ENCODE measurements around the gene SHLD1.
"Not testable (repeated sequence)": the region's sequence is repeated elsewhere in the genome, so short reads cannot be mapped to it uniquely, and the experiment has no call there.

SHLD1 gene

DNA sequence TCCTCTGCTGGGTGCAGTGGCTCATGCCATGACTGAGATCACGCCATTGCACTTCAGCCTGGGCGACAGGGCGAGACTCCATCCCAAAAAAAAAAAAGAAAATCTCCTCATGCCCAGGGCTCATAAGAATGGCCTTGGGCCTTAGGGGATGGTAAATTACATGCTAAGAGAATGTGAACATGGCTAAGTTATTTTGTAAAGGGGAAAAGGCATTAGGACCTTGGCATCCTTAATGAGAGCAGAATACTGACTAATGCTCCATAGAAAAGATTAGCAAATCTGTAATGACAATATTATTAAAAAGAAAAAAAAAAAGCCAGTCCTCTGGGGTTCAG, 12.6 kb upstream of the SHLD1 start:
- no peak for DNase-seq

DNA sequence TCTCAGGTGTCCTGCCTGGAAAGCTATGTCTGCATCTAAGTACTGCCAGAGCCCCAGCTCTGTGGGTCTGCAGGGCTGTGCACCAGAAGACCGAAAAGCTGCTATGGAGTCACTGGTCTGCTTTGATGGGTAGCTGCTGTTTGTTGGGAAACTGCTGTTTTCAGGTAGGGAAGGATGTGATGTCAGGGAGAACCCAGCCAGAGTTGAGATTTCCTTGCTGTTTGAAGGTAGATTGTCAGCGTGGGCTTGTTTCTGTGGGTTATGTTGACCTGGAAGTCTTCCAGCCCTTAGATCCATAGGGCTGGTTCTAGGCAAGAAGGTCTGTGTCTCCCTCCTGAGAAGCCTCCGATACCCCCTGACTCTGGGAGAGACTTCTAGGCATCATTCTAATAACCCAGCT, 12.2 kb upstream of the SHLD1 start:
- DNase-seq, result no peak

DNA sequence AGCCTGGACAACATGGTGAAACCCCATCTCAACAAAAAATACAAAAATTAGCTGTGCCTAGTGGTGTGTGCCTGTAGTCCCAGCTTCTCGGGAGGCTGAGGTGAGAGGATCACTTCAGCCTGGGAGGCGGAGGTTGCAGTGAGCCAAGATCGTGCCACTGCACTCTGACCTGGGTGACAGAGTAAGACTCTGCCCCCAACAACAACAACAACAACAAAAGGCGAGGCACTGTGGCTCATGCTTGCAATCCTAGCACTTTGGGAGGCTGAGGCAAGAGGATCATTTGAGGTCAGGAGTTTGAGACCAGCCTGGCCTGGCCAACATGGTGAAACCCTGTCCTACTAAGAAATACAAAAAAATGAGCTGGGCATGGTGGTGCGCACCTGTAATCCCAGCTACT, 9.6 kb upstream of the SHLD1 start:
- DNase-seq, result not testable (repeated sequence)

DNA sequence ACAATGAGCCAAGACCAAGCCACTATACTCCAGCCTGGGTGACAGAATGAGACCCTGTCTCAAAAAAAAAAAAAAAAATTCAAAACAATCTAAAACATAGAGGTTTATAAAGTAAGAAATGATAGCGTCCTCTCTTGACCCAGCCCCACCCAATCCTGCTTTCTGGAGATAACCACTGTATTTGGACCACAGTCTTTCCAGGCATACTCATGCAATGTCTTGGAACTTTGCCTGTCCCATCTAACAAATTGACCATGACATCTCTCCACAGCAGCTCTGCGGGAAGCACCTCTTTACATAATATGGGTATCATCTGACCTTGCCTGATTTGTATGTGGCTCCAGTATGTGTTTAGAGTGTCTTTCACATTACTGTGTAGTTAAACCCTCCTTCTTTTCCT, 9.1 kb upstream of the SHLD1 start:
- DNase-seq, result no peak

DNA sequence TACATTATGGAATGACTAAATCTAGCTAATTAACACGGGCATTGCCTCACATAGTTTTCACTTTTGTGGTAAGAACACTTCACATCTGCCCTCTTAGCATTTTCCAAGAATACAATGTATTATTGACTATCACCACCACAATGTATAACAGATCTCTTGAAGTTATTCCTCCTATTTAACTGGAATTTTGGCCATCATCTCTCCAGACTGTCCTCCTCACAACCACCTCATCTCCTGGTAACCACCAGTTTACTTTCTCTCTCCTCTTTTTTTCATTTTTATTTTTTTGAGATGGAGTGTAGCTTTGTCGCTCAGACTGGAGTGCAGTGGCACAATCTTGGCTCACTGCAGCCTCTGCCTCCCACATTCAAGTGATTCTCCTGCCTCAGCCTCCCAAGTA, 8.2 kb upstream of the SHLD1 start:
- DNase-seq, result no peak

DNA sequence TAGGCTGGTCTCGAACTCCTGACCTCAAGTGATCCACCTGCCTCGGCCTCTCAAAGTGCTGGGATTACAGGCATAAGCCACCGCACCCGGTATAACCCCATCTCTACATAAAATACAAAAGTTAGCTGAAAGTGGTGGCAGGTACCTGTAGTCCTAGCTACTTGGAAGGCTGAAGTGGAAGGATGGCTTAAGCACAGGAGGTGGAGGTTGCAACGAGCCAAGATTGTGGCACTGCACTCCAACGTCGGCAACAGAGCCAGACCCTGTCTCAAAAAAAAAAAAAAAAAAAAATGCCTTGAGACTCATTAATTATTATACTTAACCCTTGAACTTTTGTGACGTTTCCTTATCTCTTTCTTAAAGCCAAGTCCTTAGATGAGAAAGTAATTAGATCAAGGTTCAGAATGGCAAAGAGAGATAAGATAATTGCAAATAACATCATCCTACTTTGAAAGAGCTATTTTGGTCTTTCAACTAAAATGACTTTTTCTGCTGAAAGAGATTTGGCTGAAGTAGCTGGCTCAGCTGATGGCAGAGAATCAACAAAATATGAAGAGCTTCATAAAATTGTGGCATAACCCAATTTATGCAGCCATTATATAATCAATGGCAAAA, 4.7 kb upstream of the SHLD1 start:
- no peak for DNase-seq

DNA sequence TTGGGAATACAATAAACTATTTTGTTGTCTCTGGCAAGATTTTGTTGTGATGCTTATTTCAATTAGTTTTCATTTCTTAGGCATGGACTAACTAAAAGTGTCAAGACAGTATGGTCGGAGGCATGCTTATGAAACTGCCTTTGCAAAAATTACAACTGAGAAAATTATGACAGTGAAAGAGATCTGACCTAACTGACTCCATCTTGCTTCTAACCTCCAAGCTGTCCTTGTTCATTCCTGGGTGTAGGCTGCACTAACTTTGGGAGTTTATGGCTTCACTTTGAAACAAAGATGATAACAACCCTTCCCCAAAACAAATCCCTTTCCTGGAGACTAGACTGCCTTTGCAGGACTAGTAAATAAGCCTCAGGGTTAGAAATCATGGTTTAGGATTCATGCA, 4.1 kb upstream of the SHLD1 start:
- no peak for DNase-seq

DNA sequence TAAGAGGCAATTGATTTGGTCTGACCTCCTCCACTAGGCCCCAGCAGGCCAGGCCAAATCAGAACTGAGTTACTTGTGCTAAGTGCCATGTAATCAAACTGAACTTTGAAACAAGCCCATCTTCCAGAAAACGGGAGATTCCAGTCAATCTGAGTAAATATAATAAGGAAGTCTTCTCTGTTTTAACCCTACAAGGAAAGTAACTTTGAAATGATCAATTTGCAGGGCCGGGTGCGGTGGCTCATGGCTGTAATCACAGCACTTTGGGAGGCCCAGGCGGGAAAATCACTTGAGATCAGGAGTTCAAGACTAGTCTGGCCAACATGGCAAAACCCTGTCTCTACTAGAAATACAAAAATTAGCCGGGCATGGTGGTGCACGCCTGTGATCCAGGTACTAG, 2.0 kb upstream of the SHLD1 start:
- DNase-seq, result no peak

DNA sequence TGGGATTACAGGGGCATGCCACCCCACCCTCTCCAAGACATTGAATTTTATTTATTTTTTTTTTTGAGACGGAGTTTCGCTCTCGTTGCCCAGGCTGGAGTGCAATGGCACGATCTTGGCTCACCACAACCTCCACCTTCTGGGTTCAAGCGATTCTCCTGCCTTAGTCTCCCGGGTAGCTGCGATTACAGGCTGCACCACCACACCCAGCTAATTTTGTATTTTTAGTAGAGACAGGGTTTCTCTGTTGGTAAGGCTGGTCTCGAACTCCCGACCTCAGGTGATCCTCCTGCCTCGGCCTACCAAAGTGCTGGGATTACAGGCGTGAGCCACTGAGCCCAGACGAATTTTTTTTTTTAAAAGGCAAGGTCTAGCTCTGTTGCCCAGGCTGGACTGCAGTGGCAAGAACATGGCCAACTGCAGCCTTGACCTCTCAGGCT, 669 bp upstream of the SHLD1 start:
- DNase-seq, result not testable (repeated sequence)

DNA sequence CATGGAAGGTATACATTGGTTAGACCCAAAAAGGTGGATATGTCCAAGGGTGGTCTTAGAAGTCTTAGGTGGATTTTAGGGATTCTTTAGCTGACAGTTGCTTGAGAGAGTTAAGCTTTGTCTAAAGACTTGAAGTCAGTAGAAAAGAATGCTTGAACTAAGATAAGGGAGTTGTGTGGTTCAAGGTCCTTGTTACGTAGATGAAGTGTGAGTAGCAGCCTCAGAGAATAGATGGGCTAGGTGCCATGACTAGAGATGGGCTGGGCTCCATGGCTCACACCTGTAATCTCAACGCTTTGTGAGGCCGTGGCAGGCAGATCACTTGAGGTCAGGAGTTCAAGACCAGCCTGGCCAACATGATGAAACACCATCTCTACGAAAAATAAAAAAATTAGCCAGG, 1.7 kb downstream of the SHLD1 start:
- DNase-seq, result no peak

DNA sequence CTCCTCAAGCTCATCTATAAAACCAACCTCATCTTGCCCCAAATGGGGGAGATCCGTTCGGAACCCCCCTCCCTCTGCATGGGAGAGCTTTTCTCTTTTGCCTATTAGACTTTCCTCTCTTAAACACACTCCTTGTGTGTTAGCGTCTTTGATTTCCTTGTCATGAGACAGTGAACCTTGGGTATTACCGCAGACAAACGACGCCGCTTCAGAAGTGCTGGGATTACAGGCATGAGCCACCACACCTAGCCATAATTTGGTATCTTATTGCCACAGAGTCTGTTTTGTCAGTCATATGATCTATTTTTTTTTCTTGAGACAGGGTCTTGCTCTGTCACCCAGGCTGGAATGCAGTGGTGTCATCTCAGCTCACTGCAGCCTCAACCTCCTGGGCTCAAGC, 3.6 kb downstream of the SHLD1 start:
- DNase-seq, result no peak

DNA sequence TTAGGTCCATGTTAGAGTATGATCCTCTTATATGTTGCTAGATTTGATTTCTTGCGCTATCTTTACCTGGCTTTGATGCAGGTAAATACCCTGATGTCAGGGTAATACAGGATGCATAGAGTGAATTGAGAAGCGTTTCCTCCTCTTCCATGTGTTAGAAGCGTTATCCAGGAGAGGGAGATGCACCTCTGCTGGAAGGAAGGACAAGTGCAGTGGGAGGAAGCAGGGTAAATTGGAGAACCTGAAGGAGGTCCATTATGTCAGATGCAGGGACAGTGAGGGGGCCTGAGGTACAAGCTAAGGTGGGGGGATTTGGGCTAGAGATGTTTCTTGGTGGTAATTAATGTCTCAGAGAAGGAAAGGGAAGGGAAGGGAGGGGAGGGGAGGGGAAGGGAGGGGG, 7.7 kb downstream of the SHLD1 start:
- DNase-seq, result no peak

DNA sequence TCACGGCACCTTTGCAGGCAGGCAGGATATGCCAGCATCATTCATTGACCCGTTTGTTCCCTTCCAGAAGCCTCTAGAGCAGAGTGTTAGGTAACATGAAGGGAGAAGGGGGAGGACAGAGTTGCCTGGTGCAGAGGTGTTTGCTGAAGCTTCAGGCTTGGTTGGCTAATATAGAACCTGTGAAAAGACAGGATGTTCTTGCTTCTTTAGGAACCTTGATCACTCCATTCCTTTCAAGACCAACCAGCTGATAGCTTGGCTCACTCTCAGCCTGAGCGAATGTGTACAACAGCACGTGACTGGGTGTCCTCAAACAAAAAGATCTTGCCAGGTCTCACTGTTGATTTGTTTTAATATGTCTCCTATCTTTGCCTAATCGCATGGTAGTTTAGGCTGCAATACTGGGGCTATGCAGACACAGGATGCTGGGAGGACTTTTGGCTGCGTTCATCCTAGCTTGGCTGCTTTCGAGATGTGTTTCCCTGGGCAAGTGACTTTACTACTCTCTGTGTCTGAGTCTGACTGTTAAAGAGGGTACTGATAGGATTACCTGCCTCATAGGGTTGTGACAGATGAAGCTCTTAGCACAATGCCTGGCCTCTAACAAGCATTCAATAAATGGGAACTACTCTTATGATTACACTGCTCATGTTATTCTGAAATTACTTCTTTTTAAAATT, 16.0 kb downstream of the SHLD1 start:
- DNase-seq, result no peak

DNA sequence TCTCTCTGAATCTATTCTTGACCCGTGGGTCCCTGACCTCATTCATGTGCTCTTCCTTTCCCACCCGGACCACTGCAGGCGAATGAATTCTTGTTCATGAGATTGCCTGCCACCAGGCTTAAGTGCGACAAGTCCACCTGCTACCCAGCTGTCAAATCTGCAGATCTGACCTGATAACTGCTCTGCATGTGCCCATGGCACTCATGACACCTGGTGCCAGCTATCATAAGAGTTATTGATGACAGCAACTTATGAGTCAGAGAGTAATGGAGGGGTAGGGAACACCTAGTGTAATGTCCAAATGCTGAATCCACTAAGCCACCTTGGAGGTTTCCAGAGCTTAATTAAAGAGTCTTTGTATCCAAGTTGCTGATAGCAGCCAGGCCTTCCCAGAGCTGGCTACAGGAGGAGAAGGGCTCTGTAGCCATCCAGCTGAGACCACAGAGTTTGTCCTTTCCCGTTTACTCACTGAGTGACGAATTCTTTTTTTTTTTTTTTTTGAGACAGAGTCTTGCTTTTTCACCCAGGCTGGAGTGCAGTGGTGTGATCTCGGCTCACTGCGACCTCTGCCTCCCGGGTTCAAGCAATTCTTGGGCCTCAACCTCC, 17.4 kb downstream of the SHLD1 start:
- DNase-seq, result no peak

DNA sequence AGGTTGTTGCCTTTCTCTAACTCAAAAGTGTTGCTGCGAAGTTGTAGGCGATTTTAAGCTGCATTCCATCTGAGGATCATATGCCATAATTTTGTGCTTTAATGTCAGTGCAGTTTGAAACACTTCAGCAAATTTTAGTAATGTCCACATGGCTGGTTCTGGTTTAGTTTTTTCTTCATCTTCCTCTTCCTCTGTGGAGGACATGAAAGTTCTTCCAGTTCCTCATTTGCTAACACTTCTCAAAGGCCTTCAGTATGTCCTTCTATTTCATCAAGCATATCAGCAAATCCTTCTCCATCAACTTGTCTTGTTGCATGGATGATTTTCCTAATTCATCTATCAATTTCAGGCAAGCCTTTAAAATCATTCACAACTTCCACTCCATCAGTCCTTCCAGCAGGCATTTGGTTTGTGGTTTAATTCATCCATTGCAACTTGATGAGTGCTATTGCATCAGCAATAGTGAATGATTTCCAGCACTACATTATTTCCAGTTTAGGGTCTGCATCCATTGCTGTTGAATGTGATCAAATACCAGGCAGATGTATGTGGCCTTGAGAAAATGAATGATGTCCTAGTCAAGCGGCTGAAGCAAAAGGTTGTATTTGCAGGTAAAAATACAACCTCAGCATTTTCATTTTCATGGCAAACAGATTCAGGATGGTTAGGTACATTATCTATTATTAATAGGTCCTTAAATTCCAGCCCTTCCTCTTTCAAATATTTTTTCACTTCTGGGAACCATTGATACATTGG, 20.2 kb downstream of the SHLD1 start:
- DNase-seq, result no peak

DNA sequence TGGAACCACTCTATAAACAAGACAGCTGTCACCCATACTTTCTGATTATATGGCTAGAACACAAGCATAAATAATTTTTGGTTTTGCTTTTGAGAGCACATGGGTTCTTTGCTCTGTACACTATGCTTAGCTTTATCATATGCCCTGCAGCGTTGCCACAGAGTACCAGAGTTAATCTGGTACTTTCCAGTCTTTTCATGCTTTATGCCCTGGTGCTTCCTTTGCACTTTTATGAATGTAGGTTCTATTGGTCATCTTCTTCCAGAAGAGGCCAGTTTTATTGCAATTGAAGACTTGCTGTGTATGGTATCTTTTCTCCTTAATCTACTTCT, 20.8 kb downstream of the SHLD1 start:
- DNase-seq, result no peak

DNA sequence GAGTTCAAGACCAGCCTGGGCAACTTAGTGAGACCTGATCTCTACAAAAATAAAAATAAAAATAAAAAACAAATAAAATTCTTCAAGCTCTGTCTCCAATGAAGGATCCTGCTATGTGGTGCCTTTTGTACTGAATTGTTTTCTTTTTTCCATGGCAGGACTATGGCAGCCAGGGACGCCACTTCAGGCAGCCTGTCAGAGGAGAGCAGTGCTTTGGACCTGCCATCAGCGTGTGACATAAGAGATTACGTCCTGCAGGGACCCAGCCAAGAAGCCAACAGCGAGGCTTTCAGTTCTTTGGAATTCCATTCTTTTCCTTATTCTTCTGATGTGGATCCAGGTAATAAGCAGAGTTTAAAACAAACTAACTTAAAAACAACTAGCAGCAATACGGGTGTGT, 22.5 kb downstream of the SHLD1 start:
- DNase-seq, result no peak

DNA sequence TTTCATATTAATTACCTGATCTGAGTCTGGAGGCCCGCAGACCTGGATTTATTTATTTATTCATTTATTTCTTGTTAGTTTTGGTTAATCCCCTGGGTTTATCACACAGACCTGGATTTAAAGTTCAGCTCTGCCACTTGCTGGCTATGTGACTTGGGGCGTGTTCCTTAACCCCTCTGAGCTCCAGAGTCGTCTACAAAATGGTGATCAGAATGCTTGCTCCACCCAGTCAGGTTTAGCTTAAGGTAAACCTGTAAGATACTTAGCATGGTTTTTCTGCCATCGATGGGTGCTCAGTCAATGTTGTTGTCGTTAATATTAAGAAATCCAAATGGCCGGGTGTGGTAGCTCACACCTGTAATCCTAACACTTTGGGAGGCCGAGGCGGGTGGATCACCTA, 23.4 kb downstream of the SHLD1 start:
- DNase-seq, result no peak

DNA sequence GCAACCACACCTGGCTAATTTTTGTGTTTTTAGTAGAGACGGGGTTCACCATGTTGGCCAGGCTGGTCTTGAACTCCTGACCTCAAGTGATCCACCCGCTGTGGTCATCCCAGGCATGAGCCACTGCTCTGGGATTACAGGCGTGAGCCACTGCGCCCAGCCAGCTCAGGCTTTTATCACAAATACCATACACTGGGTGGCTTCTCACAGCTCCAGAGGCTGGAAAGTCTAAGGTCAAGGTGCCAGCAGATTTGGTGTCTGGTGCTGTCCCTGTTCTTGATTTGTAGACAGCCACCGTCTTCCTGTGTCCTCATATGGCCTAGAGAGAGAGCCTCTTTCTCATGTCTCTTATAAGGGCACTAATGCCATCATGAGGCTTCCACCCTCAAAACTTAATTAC, 25.9 kb downstream of the SHLD1 start:
- no peak for DNase-seq

DNA sequence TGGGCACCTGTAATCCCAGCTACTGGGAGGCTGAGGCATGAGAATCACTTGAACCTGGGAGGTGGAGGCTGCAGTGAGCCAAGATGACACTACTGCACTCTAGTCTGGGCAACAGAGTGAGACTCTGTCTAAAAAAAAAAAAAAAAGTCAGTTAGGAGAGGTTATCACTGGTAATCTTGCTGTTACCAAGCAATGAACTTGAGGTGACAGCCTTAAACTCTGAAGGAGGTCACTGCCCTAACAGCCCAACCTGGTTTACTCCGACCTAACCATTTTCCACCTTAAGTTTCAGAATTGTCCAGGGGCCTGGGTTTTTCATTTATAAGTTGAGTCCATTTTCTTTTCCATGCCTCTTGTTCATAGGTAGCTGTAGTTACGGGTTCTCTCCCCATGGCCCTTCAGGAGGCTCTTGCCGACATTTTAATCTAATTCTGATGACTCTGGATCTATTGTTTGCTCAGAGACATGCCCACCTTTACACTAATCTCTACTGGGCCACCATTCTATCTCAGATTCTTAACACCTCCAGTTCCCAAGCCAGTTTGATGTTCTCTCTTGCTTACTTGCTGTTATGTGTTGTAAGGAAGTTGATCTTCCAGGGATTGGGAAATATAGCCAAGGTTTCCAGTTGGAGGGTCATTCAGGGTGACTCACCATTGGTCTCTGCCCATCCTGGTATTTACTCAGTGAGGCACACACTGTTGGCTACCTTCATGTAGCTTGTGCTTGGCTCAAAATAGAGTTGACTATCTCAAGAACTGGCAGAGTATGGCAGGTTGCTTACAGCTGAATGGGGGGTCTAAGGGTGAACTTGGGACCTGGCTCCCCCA, 29.1 kb downstream of the SHLD1 start:
- DNase-seq, result no peak

DNA sequence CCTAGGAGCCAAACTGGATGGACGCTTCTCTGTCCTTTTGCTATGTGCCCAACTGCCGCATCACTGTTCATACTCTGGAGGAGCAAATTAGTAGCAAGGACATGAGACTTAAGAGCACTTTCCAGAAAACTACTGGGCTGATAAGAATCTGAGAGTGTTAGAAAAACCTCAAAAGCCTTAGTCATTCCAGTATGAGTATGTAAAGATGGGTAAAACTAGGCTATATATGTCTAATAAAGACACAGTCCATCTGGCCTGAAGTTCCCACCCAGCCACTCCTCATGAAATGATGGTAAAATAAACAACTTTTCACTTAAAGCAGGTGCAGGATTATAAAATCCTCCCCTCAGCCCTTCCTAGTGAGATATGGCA, 30.6 kb downstream of the SHLD1 start:
- no peak for DNase-seq

DNA sequence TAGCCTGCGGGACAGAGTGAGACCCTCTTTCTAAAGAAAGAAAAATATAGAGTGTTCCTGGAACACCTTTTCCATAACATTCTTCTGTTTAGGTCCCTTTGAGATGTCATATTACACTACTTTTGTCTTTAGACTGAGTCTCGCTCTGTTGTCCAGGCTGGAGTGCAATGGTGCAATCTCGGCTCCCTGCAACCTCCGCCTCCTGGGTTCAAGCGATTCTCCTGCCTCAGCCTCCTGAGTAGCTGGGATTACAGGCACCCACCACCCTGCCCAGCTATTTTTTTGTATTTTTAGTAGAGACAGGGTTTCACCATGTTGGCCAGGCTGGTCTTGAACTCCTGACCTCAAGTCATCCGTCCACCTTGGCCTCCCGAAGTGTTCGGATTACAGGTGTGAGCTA, 31.2 kb downstream of the SHLD1 start:
- not testable (repeated sequence) for DNase-seq
